ENCODE measurements around the gene RNF38.

- TF ChIP-seq POLR2A (IDR thresholded peaks at IDR 0.05) (no peak), CTCF (IDR thresholded peaks at IDR 0.05) (no peak)
These were observed 81.8 kb downstream of the RNF38 start for GRCh38 chr9:36318212-36318802.
